ENCODE data around the gene ERG. TPM values are rescaled to one million over a fixed set of nuclear protein-coding genes. Genes with fewer than 3 reads are reported as not detected.

The ERG gene
- total and polyA plus RNA-seq, 4 donors: 3.3 to 6.0 (median 4.1) TPM

DNA sequence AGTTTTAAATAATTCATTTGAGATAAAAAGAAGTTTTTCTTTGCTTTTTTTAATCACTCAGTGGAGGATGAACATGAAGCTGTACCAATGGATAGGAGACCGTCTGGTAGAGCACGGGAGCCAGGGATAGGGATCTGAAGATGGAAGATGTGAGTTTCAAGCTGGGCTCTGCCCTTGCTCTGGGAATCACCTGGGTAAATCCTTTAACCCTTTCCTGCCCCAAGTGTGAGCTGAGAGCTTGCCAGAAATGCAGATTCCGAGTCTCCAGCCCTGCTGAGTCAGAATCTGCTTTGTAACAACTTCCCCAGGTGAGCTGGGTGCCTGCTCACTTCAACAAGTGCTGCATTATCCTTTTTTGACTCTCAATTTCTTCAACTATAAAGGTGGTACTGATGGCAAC lies 44.1 kb downstream of the ERG start:
- H3K4me1 ChIP-seq (ENCODE audit: control insufficient read depth in 4 of 4, insufficient read depth in 4 of 4, low read length in 3 of 4): peaks cover 0 to 6% (median 3%) of the 10 kb centered on the region in 4 donors
- H3K4me3 ChIP-seq (ENCODE audit: low read depth in 1 of 3, low read length in 3 of 3): no peak overlapping the region
- TF ChIP-seq, protein P1, sequence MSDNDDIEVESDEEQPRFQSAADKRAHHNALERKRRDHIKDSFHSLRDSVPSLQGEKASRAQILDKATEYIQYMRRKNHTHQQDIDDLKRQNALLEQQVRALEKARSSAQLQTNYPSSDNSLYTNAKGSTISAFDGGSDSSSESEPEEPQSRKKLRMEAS (IDR thresholded peaks at IDR 0.05): no peak
- TF ChIP-seq, protein P2, sequence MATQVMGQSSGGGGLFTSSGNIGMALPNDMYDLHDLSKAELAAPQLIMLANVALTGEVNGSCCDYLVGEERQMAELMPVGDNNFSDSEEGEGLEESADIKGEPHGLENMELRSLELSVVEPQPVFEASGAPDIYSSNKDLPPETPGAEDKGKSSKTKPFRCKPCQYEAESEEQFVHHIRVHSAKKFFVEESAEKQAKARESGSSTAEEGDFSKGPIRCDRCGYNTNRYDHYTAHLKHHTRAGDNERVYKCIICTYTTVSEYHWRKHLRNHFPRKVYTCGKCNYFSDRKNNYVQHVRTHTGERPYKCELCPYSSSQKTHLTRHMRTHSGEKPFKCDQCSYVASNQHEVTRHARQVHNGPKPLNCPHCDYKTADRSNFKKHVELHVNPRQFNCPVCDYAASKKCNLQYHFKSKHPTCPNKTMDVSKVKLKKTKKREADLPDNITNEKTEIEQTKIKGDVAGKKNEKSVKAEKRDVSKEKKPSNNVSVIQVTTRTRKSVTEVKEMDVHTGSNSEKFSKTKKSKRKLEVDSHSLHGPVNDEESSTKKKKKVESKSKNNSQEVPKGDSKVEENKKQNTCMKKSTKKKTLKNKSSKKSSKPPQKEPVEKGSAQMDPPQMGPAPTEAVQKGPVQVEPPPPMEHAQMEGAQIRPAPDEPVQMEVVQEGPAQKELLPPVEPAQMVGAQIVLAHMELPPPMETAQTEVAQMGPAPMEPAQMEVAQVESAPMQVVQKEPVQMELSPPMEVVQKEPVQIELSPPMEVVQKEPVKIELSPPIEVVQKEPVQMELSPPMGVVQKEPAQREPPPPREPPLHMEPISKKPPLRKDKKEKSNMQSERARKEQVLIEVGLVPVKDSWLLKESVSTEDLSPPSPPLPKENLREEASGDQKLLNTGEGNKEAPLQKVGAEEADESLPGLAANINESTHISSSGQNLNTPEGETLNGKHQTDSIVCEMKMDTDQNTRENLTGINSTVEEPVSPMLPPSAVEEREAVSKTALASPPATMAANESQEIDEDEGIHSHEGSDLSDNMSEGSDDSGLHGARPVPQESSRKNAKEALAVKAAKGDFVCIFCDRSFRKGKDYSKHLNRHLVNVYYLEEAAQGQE (IDR thresholded peaks at IDR 0.05): no peak
- TF ChIP-seq HNF4A (conservative IDR thresholded peaks at IDR 0.05): no peak
- no peak for TF ChIP-seq NR2F2 (IDR thresholded peaks at IDR 0.05)
- peaks cover 0 to 3% (median 0%) of the 10 kb centered on the region in 4 donors for H3K27me3 ChIP-seq (ENCODE audit: control insufficient read depth in 4 of 4, insufficient read depth in 4 of 4, low read length in 3 of 4)
- no peak overlapping the region for H3K27ac ChIP-seq (ENCODE audit: low read depth in 1 of 2, low read length in 2 of 2)
- no peaks in the 10 kb centered on the region for H3K36me3 ChIP-seq (ENCODE audit: control insufficient read depth in 4 of 4, insufficient read depth in 3 of 4, low read depth in 1 of 4, low read length in 3 of 4)
- DNase-seq (ENCODE audit: low spot score): no peak
- WGBS: 30% methylated on average over 3 of the region's 3 CpGs
- H3K9me3 ChIP-seq (ENCODE audit: control insufficient read depth in 4 of 4, low read length in 3 of 4): no peaks in the 10 kb centered on the region
- no peak overlapping the region for H3K9ac ChIP-seq (ENCODE audit: low read depth in 1 of 2, low read length in 2 of 2)

DNA sequence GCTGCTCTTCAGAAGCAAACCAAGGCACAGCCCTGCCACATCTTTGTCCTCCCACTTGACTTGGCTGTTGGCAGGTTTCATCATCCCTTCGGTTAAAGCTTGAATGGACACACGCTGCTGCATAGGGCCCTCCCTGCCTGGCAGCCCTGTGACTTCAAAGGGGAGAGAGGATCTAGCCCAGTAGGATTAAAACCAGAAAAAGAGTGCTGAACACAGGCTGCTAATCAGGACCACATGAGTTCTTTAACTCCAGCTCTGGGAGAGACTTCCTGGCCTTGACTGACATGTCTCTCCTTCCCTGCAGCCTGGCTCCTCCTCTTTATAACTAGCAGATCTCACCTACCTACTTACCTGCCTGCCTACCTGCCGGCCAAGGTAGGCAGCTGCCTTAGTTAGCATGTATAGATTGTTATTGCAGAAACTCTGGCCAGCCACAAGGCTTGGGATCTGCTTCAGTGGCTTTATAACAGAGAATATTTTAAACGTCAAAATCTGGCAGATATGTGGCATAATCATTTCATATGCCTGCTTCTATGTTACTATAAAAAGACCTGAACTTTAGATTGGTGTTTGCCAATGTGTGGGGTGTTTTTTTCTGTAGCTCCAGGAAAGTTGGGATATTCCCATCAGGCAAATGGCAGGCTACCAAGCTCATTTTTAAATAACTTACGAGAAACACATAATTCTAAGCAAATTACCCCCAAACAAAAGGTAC lies 49.4 kb downstream of the ERG start:
- TF ChIP-seq SP1 (IDR thresholded peaks at IDR 0.05) (no peak), JUND (IDR thresholded peaks at IDR 0.05) (no peak), TAF1 (conservative IDR thresholded peaks at IDR 0.05) (no peak), FOXA1 (IDR thresholded peaks at IDR 0.05) (no peak), EGR1 (IDR thresholded peaks at IDR 0.05; ENCODE audit: low read depth in 2 of 2) (no peak), RXRA (IDR thresholded peaks at IDR 0.05) (no peak), GABPA (IDR thresholded peaks at IDR 0.05 in 1 of 2, conservative IDR thresholded peaks at IDR 0.05 in 1 of 2) (no peak), HNF4G (IDR thresholded peaks at IDR 0.05) (no peak), HNF4A (conservative IDR thresholded peaks at IDR 0.05) (no peak), YY1 (IDR thresholded peaks at IDR 0.05) (no peak), NR2F2 (IDR thresholded peaks at IDR 0.05) (no peak), FOXA2 (IDR thresholded peaks at IDR 0.05) (no peak)
- TF ChIP-seq, protein P2 (IDR thresholded peaks at IDR 0.05): no peak
- TF ChIP-seq, protein P3, sequence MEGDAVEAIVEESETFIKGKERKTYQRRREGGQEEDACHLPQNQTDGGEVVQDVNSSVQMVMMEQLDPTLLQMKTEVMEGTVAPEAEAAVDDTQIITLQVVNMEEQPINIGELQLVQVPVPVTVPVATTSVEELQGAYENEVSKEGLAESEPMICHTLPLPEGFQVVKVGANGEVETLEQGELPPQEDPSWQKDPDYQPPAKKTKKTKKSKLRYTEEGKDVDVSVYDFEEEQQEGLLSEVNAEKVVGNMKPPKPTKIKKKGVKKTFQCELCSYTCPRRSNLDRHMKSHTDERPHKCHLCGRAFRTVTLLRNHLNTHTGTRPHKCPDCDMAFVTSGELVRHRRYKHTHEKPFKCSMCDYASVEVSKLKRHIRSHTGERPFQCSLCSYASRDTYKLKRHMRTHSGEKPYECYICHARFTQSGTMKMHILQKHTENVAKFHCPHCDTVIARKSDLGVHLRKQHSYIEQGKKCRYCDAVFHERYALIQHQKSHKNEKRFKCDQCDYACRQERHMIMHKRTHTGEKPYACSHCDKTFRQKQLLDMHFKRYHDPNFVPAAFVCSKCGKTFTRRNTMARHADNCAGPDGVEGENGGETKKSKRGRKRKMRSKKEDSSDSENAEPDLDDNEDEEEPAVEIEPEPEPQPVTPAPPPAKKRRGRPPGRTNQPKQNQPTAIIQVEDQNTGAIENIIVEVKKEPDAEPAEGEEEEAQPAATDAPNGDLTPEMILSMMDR (IDR thresholded peaks at IDR 0.05; ENCODE audit: low read depth, low read length, missing input control): no peak
- TF ChIP-seq, protein P4, sequence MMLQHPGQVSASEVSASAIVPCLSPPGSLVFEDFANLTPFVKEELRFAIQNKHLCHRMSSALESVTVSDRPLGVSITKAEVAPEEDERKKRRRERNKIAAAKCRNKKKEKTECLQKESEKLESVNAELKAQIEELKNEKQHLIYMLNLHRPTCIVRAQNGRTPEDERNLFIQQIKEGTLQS (IDR thresholded peaks at IDR 0.05): no peak
- TF ChIP-seq, protein P5, sequence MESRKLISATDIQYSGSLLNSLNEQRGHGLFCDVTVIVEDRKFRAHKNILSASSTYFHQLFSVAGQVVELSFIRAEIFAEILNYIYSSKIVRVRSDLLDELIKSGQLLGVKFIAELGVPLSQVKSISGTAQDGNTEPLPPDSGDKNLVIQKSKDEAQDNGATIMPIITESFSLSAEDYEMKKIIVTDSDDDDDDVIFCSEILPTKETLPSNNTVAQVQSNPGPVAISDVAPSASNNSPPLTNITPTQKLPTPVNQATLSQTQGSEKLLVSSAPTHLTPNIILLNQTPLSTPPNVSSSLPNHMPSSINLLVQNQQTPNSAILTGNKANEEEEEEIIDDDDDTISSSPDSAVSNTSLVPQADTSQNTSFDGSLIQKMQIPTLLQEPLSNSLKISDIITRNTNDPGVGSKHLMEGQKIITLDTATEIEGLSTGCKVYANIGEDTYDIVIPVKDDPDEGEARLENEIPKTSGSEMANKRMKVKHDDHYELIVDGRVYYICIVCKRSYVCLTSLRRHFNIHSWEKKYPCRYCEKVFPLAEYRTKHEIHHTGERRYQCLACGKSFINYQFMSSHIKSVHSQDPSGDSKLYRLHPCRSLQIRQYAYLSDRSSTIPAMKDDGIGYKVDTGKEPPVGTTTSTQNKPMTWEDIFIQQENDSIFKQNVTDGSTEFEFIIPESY (IDR thresholded peaks at IDR 0.05): no peak
- Histone ChIP-seq H3K27me3 (ENCODE audit: control insufficient read depth in 4 of 4, insufficient read depth in 4 of 4, low read length in 3 of 4) (peaks cover 0 to 3% (median 0%) of the 10 kb centered on the region in 4 donors), H3K36me3 (ENCODE audit: control insufficient read depth in 4 of 4, insufficient read depth in 3 of 4, low read depth in 1 of 4, low read length in 3 of 4) (no peaks in the 10 kb centered on the region), H3K9ac (ENCODE audit: low read depth in 1 of 2, low read length in 2 of 2) (no peak overlapping the region), H3K4me3 (ENCODE audit: low read depth in 1 of 3, low read length in 3 of 3) (no peak overlapping the region), H3K4me1 (ENCODE audit: control insufficient read depth in 4 of 4, insufficient read depth in 4 of 4, low read length in 3 of 4) (no peaks in the 10 kb centered on the region), H3K27ac (ENCODE audit: low read depth in 1 of 2, low read length in 2 of 2) (no peak overlapping the region), H3K9me3 (ENCODE audit: control insufficient read depth in 4 of 4, low read length in 3 of 4) (no peaks in the 10 kb centered on the region)
- no peak for DNase-seq (ENCODE audit: low spot score)
- WGBS: 58% methylated on average over 5 of the region's 5 CpGs
